Heart right ventricle (tissue), 16 donors: ENCODE data around the gene LIM2. TPM values are rescaled to one million over a fixed set of nuclear protein-coding genes. Genes with fewer than 3 reads are reported as not detected.
A peak's percentile ranks its signal among the peaks of the same experiment; 100 is the strongest.

Experiments used
- ATAC-seq, 8 donors: fragments of 200-7000 bp; cut with Tn5 transposase; one replicate each; pipeline ENCODE4 v1.9.1; 2020; ENCODE audit warnings: mild to moderate bottlenecking in 8 of 8, moderate library complexity in 8 of 8, moderate number of reproducible peaks in 1 of 8
- DNase-seq, 2 donors: peaks; one replicate each; pipeline ENCODE4 v3.0.0-alpha.2; 2020
- H3K27ac ChIP-seq, 10 donors: fragments of 200-600 bp; sonication (generic) in 2 of 10; one replicate each; pipeline versions ENCODE4 v1.5.0 to v1.8.0; 2020 to 2022; ENCODE audit warnings: mild to moderate bottlenecking in 3 of 10
- H3K27me3 ChIP-seq, 7 donors: fragments of 200-600 bp; one replicate each; pipeline ENCODE4 v1.8.0; 2021 to 2022; ENCODE audit warnings: mild to moderate bottlenecking in 2 of 7
- H3K36me3 ChIP-seq, 9 donors: fragments of 200-600 bp; sonication (generic) in 1 of 9; one replicate each; pipeline versions ENCODE4 v1.5.0 to v1.8.0; 2020 to 2022; ENCODE audit warnings: mild to moderate bottlenecking in 2 of 9
- H3K4me1 ChIP-seq, 9 donors: fragments of 200-600 bp; sonication (generic) in 1 of 9; one replicate each; pipeline versions ENCODE4 v1.5.0 to v1.8.0; 2020 to 2022; ENCODE audit warnings: mild to moderate bottlenecking in 4 of 9
- H3K4me3 ChIP-seq, 10 donors: fragments of 200-600 bp; sonication (generic) in 2 of 10; one replicate each; pipeline versions ENCODE4 v1.5.0 to v1.8.0; 2020 to 2022; ENCODE audit warnings: mild to moderate bottlenecking in 7 of 10, moderate library complexity in 2 of 10
- H3K9me3 ChIP-seq, 11 donors: fragments of 200-600 bp in 10 of 11; sonication (generic) in 2 of 11; one replicate each; pipeline versions ENCODE4 v1.5.0 to v1.8.0; 2013 to 2022; ENCODE audit warnings: mild to moderate bottlenecking in 2 of 11, control low read depth in 1 of 11, moderate library complexity in 1 of 11
- CTCF ChIP-seq, 9 donors: fragments of 200-600 bp; sonication (generic) in 2 of 9; IDR thresholded peaks; one replicate each; pipeline versions ENCODE4 v1.5.0 to v1.8.0; 2021 to 2022; ENCODE audit warnings: antibody characterized with exemption in 9 of 9, mild to moderate bottlenecking in 5 of 9, moderate library complexity in 1 of 9
- WGBS, 2 donors: extraction: QIAGEN DNeasy Blood & Tissue Kit; methylation state at CpG; one replicate each; pipeline ENCODE4 v1.1.7; 2013; ENCODE audit warnings: inconsistent platforms in 1 of 2; 5-methylcytosine and 5-hydroxymethylcytosine counted together
- intact Hi-C, 10 donors: fragments of 100-400 bp; cut with DNase I; formaldehyde crosslinking; loops; one replicate each; pipeline versions ENCODE4 v1.11.1 to v1.14.2; 2022
- polyA plus RNA-seq, 2 donors: library from polyadenylated mRNA; stranded (reverse); fragments of 200-250 nt; gene quantifications; one replicate each; pipeline ENCODE4 v1.2.3, GENCODE V29; 2013
- total RNA-seq, 10 donors: library from RNA; stranded (reverse); fragmentation: NEBNext Ultra II Directional in 3 of 10; extraction: Animal tissue kit (Norgen Biotek cat#: 25700) in 3 of 10; gene quantifications; one replicate each; pipeline versions ENCODE4 v1.2.1 to v1.2.4, GENCODE V29; 2021 to 2023
- donor health status: Arrhythmogenic right ventricular cardiomyopathy.
- donor health status: ischemic (EF 13 %, LVEDD 7.1; RV severe dilation, severe dysfunction).
- donor health status: healthy with polysubstance abuse.
- donor health status: DM: no; HTN: yes; CAD: no.
- donor health status: DM: no; HTN: no; CAD: no.
- donor health status: ischemic (EF 25% LVEDD 6.9; RV normal size, moderate dysfunction).
- donor health status: ischemic (EF 25% LVEDD 5.7; RV mildly dilated, moderate dysfunction).
- donor health status: healthy.
- donor health status: DM: yes; HTN: yes; CAD: no.
- donor health status: Ischemic cardiomyopathy.
- donor health status: ischemic (EF 35%, LVEDD 5.7; RV mildly dilated, moderate dysfunction).
- donor health status: nonischemic (EF 11% LVEDD 7.7; RV severe dilation, severe dysfunction).
- donor health status: DM: yes; HTN: yes; CAD: no.
- donor health status: PGD.
- donor health status: ischemic (EF 29% LVEDD 5.4; RV normal size, mild dysfunction).
- donor health status: nonischemic (EF 23%, LVEDD 6.1; RV moderate dilation, normal function).

LIM2 gene
- total and polyA plus RNA-seq, 12 donors, result not detected

DNA sequence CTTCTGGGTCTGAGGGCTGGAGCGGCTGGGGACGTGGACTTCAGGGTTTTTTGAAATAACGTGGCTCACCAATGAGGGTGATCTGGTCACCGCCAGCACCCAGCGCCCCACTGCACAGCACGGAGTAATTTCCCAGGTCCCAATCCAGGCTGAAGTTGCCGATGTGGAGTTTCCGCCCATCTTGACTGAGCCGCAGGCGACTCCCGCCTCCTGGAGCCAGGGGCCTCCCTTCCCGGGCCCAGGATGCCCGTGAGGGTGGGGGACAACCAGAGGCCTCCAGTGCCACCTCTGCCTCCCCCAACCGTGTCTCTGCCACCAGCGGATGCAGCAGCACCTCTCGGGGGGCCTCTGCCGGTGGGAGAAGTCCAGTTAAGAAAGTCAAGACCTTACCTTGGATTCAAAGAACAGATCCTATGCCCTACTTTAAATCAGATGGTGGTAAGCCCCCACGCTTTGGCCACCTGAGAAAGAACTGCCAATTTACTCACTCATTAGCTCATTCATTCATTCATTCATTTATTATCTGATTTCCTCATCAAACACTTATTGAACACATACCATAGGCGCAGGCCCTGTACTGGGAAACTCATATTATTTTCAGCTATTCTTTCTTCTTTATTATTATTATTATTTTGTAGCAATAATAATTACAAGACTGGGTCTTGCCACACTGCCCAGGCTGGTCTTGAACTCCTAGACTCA, 49.8 kb downstream of the LIM2 start:
- Histone ChIP-seq H3K9me3 (no peaks in the 10 kb centered on the region), H3K36me3 (no peaks in the 10 kb centered on the region), H3K27ac (no peak overlapping the region), H3K27me3 (no peaks in the 10 kb centered on the region), H3K4me1 (peaks cover 0 to 24% (median 19%) of the 10 kb centered on the region in 9 donors), H3K4me3 (peak overlapping the region in 2 of 10 donors; percentile 72 to 77)
- no peak for DNase-seq
- no peak for TF ChIP-seq CTCF (IDR thresholded peaks at IDR 0.05)
- no peak for ATAC-seq
- WGBS, 2 donors, result 85% methylated on average over 17 to 19 of the region's 19 CpGs
- intact Hi-C loops, result loop anchor here in 7 of 10 donors (1.0 to 10.0 kb wide), 13 partner anchors 25 to 317 kb away; partner anchors contain the start of genes ETFB (in 2 of the 7) and C19orf84 (in 1 of the 7)

- intact Hi-C loops, result loop anchor here in 6 of 10 donors (5.0 to 10.0 kb wide), 7 partner anchors 58 to 318 kb away; partner anchors contain the start of gene C19orf84 (in 1 of the 6)
- H3K4me3 ChIP-seq, result no peak overlapping the region
- H3K4me1 ChIP-seq, result peaks cover 0 to 24% (median 19%) of the 10 kb centered on the region in 9 donors
- no peak for TF ChIP-seq CTCF (IDR thresholded peaks at IDR 0.05)
- H3K36me3 ChIP-seq, result peaks cover 0 to under 1% (median 0%) of the 10 kb centered on the region in 9 donors
- H3K27ac ChIP-seq, result no peak overlapping the region
- H3K27me3 ChIP-seq, result peaks cover 0 to 4% (median 0%) of the 10 kb centered on the region in 7 donors
- DNase-seq (no peak), ATAC-seq (no peak)
- WGBS, 2 donors, result 94 to 97% methylated on average over 13 of the region's 13 CpGs
- no peaks in the 10 kb centered on the region for H3K9me3 ChIP-seq
Measured at GRCh38 chr19:51337141-51337860, 50.5 kb downstream of the LIM2 start.

DNA sequence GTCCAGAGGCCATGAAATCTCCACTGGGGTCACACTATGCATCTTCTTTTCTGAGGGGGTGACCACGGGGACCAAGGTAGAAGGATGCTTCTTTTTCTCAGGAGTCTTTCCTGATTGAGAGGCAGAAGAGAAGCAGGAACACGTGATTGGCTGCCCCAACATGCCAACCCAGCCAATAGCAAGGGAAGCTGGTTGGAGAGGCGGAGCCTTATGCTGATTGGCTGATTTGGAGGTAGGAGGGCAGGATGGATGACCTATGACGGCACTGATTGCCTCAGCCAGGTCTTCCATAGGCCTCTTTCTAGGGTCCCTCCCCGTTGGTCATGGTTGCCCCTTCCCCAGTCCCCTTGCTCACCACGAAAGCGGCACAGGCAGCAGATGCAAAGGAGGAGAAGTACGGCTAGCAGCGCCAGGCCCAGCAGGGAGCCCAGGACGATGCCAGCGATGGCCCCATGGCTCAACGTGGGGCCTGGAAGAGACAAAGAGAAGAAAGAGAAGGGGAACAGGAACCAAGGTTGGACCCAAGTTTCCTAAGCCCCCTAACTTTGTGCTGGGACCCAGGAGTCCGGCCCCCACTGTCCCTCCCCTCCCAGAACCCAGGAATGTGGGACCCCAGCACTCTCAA, 53.8 kb downstream of the LIM2 start:
- no peak for DNase-seq
- Histone ChIP-seq H3K36me3 (peaks cover 0 to 4% (median 0%) of the 10 kb centered on the region in 9 donors), H3K9me3 (peaks cover 0 to 6% (median 0%) of the 10 kb centered on the region in 11 donors), H3K27ac (no peak overlapping the region), H3K4me3 (no peak overlapping the region), H3K27me3 (peaks cover 0 to 36% (median 19%) of the 10 kb centered on the region in 7 donors), H3K4me1 (peaks cover 0 to 8% (median 6%) of the 10 kb centered on the region in 9 donors)
- no peak for ATAC-seq
- no peak for TF ChIP-seq CTCF (IDR thresholded peaks at IDR 0.05)
- WGBS, 2 donors, result 87 to 88% methylated on average over 13 of the region's 13 CpGs
- intact Hi-C loops, result loop anchor here in 5 of 10 donors (10.0 kb wide), 3 partner anchors 61 to 321 kb away; partner anchors contain the start of gene C19orf84 (in 1 of the 5)

DNA sequence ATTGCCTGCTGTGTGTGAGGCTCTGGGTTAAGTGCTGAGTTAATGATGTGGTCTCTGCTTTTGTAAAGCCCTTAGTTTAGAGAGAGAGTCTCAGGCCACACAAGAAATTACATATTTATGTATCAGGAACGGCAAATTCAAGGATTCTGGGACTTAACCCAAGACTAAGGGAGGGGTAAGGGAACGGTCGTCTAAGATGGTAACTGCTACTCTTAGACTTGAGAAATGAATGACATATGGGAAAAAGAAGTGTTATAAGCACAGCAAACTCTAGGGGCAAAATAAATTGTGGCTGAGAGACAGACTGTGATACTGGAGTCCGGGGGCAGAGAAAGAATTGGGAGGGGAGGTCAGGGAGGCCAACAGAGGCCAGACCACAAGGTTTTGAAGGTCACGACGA, 56.1 kb downstream of the LIM2 start:
- intact Hi-C loops, result loop anchor here in 5 of 10 donors (10.0 kb wide), 3 partner anchors 63 to 323 kb away; partner anchors contain the start of gene C19orf84 (in 1 of the 5)
- ATAC-seq (no peak), DNase-seq (no peak)
- H3K4me1 ChIP-seq, result peaks cover 3 to 13% (median 11%) of the 10 kb centered on the region in 9 donors
- no peak for TF ChIP-seq CTCF (IDR thresholded peaks at IDR 0.05)
- H3K4me3 ChIP-seq, result no peak overlapping the region
- H3K9me3 ChIP-seq, result peaks cover 0 to 6% (median 0%) of the 10 kb centered on the region in 11 donors
- WGBS, 2 donors, result 89 to 91% methylated on average over 6 of the region's 6 CpGs
- peaks cover 7 to 58% (median 41%) of the 10 kb centered on the region in 7 donors for H3K27me3 ChIP-seq
- no peak overlapping the region for H3K27ac ChIP-seq
- H3K36me3 ChIP-seq, result peaks cover 0 to 4% (median 0%) of the 10 kb centered on the region in 9 donors
